SKM-1 (cell line): ENCODE data around the gene MYH7.
"Not testable (repeated sequence)": the region's sequence is repeated elsewhere in the genome, so short reads cannot be mapped to it uniquely, and the experiment has no call there.

ENCODE experiments used
- DNase-seq: peaks from one replicate; lab custom pipeline; 2025; ENCODE audit not compliant: unreplicated experiment; lab: John Stamatoyannopoulos, UW

MYH7 gene

GRCh38 chr14:23431486-23431885 is 4.0 kb downstream of the MYH7 start:
- no peak for DNase-seq

- no peak for DNase-seq
Measured at GRCh38 chr14:23430723-23431085, 4.8 kb downstream of the MYH7 start.

- no peak for DNase-seq
Measured at GRCh38 chr14:23430016-23430722, 5.3 kb downstream of the MYH7 start.

GRCh38 chr14:23428686-23429495 is 6.6 kb downstream of the MYH7 start:
- no peak for DNase-seq

- DNase-seq, result not testable (repeated sequence)
Measured at GRCh38 chr14:23425798-23426197, 9.7 kb downstream of the MYH7 start.

- no peak for DNase-seq
Measured at GRCh38 chr14:23425169-23425568, 10.3 kb downstream of the MYH7 start.

- no peak for DNase-seq
Measured at GRCh38 chr14:23423657-23424056, 11.8 kb downstream of the MYH7 start.

- no peak for DNase-seq
Measured at GRCh38 chr14:23421594-23421993, 13.9 kb downstream of the MYH7 start.

GRCh38 chr14:23419646-23420045 is 15.8 kb downstream of the MYH7 start:
- DNase-seq, result not testable (repeated sequence)

GRCh38 chr14:23418021-23418420 is 17.4 kb downstream of the MYH7 start:
- DNase-seq, result no peak

GRCh38 chr14:23417269-23417668 is 18.2 kb downstream of the MYH7 start:
- not testable (repeated sequence) for DNase-seq

GRCh38 chr14:23416801-23417200 is 18.7 kb downstream of the MYH7 start:
- DNase-seq, result no peak

GRCh38 chr14:23415821-23416778 is 19.4 kb downstream of the MYH7 start:
- no peak for DNase-seq

- DNase-seq, result no peak
Measured at GRCh38 chr14:23414906-23415820, 20.3 kb downstream of the MYH7 start.

GRCh38 chr14:23414254-23414653 is 21.2 kb downstream of the MYH7 start:
- DNase-seq, result no peak

GRCh38 chr14:23413681-23414080 is 21.8 kb downstream of the MYH7 start:
- no peak for DNase-seq

GRCh38 chr14:23411563-23412525 is 23.6 kb downstream of the MYH7 start:
- no peak for DNase-seq

GRCh38 chr14:23409966-23410635 is 25.4 kb downstream of the MYH7 start:
- DNase-seq, result no peak

- no peak for DNase-seq
Measured at GRCh38 chr14:23409475-23409874, 26.0 kb downstream of the MYH7 start.
